ENCODE measurements around the gene UVSSA.

UVSSA gene

GRCh38 chr4:1409491-1410425, 62.8 kb downstream of the UVSSA start:
- TF ChIP-seq, protein P1, sequence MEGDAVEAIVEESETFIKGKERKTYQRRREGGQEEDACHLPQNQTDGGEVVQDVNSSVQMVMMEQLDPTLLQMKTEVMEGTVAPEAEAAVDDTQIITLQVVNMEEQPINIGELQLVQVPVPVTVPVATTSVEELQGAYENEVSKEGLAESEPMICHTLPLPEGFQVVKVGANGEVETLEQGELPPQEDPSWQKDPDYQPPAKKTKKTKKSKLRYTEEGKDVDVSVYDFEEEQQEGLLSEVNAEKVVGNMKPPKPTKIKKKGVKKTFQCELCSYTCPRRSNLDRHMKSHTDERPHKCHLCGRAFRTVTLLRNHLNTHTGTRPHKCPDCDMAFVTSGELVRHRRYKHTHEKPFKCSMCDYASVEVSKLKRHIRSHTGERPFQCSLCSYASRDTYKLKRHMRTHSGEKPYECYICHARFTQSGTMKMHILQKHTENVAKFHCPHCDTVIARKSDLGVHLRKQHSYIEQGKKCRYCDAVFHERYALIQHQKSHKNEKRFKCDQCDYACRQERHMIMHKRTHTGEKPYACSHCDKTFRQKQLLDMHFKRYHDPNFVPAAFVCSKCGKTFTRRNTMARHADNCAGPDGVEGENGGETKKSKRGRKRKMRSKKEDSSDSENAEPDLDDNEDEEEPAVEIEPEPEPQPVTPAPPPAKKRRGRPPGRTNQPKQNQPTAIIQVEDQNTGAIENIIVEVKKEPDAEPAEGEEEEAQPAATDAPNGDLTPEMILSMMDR (IDR thresholded peaks at IDR 0.05; ENCODE audit: low read length, missing control alignments) = no peak
- no peak overlapping the region for H3K4me3 ChIP-seq (replicated peaks; ENCODE audit: low read depth, low read length)
- DNase-seq (ENCODE audit: low read depth) = no peak

DNA sequence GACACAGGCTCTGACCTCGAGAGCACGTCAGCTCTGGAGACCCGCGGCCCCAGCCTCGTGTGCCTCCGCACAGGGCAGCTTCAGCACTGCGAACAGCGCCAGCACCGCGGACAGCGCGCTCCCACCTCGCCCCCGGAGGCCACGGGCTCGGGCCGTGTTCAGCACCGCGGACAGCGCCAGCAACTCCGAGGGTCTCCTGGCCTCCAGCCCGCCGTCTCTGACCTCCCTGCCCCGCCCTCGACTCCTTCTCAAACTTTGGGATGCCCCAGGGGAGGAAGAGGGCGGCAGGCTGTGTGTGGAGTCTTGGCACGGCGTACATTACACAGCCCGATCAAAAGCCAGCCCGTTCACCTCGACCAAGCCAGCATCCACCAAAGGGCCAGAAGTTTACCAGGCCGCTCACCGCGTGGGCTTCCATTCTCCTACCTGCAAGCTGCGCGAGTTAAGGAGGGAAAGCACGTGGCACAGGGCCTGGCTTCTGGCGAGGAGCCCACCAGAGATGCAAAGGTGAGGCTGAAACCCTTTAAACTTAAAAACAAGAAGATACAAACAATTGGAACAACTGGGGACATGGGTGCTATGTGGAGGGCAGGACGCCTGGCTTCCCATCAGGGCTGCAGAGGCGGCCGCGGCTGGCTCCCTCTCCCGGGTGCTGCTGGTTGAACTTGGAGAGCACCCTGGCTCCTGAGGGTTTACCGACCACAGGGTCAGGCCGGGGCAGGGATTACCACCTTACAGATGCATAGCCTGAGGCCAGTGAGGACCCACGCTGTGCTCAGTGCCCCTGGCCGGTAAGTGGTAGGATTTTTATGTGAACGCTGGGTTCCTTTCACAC, 63.7 kb downstream of the UVSSA start:
- H3K4me3 ChIP-seq (replicated peaks; ENCODE audit: low read depth, low read length) = no peak overlapping the region
- DNase-seq (ENCODE audit: low read depth) = peak; percentile 55
- TF ChIP-seq, protein P1 (IDR thresholded peaks at IDR 0.05; ENCODE audit: low read length, missing control alignments) = no peak

DNA sequence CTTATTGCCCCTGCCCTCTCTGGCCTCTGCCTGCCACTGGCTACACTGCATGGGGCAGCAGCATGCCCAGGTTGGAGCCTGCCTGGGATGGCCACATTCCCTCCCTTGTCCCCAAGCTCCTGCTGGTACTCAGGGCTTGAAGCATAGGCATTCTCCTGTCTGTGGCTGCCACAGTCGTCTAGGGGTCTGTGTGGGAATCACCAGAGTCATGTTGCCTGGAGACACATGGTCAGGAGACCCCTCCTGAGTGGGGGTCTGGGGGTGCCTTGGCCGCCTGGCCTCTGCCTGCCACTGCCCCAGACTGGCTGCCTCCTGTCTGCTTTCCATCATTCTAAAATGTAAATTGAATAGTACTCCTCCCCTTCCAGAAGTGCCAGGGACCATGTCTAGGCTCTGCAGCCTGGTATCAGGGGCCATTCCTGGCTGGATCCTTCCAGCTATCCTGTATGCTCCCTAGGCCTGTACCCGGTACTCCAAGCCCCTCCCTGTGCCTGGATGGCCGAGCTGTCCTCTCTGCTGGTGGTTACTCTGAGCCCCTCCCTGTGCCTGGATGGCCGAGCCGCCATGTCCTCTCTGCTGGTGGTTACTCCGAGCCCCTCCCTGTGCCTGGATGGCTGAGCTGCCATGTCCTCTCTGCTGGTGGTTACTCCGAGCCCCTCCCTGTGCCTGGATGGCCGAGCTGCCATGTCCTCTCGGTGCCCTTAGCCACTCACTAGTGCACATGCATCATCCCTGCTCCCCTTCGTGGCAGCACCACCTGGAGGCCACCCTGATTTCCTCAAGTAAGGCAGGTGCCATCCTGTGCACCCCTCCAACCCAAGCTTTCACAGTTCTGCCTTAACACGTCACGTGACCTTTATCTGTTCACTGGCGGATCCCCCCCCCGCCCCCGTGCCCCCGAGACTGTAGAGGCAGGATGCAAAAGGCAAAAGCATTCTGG, 64.7 kb downstream of the UVSSA start:
- no peak for DNase-seq (ENCODE audit: low read depth)
- H3K4me3 ChIP-seq (replicated peaks; ENCODE audit: low read depth, low read length) = no peak overlapping the region
- TF ChIP-seq, protein P1 (IDR thresholded peaks at IDR 0.05; ENCODE audit: low read length, missing control alignments) = no peak

DNA sequence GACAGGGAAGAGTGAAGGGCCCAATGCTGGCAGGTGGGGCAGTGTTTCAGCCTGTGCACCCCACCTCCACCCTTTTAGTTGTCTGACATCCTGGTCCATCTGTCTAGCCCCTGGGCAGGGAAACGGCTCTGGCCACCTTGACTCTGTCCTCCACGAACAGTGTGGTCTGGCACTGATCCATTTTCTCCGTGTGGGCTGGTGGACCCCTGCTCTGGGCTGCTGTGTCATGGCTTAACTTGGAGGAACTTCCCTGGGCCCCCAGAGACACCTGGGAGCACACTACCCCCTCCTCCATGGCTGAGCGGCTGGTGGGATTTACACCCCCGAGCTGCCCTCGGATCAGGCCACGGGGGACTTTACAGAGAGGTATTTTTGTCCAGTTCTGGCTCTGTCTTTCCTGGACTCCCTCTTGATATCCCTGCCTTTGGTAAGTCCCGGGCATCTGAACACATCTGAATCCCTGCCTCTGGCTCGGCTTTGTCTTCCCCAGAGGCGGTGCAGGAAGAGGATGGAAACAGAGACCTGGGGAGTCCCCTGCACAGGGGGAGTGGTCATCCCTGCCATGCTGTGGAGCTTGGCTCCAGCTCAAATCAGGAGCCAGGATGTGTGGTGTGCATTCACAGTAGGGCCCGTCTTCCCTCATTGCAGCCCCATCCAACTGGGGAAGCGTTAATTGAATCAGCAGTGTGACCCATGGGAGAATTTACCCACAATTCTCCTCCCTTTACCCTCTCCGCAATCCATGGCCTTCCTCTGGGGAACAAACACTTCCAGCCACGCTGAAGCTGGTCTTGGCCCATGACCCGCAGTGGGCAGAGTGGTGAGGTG, 65.6 kb downstream of the UVSSA start:
- DNase-seq (ENCODE audit: low read depth) = no peak
- H3K4me3 ChIP-seq (replicated peaks; ENCODE audit: low read depth, low read length) = no peak overlapping the region
- TF ChIP-seq, protein P1 (IDR thresholded peaks at IDR 0.05; ENCODE audit: low read length, missing control alignments) = no peak

DNA sequence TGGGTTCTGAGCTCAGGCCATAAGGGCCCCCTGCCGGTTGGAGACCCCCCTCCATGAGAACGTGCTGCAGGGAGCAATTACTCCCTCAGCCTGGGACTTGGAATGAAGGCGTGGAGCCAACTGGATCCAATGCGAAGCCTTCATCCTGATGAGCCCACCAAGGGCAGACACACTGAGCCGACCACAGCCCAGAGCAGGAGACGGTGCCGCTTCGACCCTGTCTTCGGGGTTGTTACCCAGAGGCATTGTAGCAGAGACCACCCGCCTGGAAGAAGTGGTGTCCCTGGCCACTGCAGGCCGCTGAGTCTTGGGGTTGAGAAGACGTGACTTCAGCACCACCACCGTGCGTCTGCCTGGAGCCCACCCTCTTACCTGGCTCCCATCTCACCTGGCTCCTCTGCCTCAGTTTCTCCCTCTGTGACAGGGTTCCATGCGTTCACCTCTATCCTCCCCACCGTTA, 66.2 kb downstream of the UVSSA start:
- TF ChIP-seq, protein P1 (IDR thresholded peaks at IDR 0.05; ENCODE audit: low read length, missing control alignments) = no peak
- DNase-seq (ENCODE audit: low read depth) = no peak
- H3K4me3 ChIP-seq (replicated peaks; ENCODE audit: low read depth, low read length) = no peak overlapping the region
